Sigmoid colon (tissue), 7 donors: ENCODE measurements around the gene MUC22. TPM values are rescaled to one million over a fixed set of nuclear protein-coding genes. Genes with fewer than 3 reads are reported as not detected.

Experiments
- DNase-seq: peaks from one replicate; pipeline ENCODE4 v3.0.0-alpha.2; 2019
- H3K27ac ChIP-seq, 4 donors: fragments of 200-600 bp; sonication (generic); one replicate each; pipeline ENCODE4 v1.5.1; 2016 to 2019; ENCODE audit warnings: mild to moderate bottlenecking in 1 of 4
- H3K27me3 ChIP-seq, 3 donors: fragments of 200-600 bp; sonication (generic); one replicate each; pipeline ENCODE4 v1.5.1; 2019; ENCODE audit warnings: mild to moderate bottlenecking in 1 of 3
- H3K36me3 ChIP-seq, 4 donors: fragments of 200-600 bp; sonication (generic); one replicate each; pipeline ENCODE4 v1.5.1; 2016 to 2019
- H3K4me1 ChIP-seq, 4 donors: fragments of 200-600 bp; sonication (generic); one replicate each; pipeline ENCODE4 v1.5.1; 2017 to 2019
- H3K4me3 ChIP-seq, 4 donors: fragments of 200-600 bp; sonication (generic); one replicate each; pipeline ENCODE4 v1.5.1; 2017 to 2019; ENCODE audit warnings: mild to moderate bottlenecking in 2 of 4, moderate library complexity in 1 of 4
- H3K9me3 ChIP-seq, 4 donors: fragments of 200-600 bp in 3 of 4; sonication (generic) in 3 of 4; one replicate each; pipeline versions ENCODE4 v1.5.1 to v1.6.1; 2013 to 2019
- CTCF ChIP-seq, 4 experiments: fragments of 450-650 bp in 3 of 4; fragments of 200-600 bp in 1 of 4; IDR thresholded peaks; one replicate each; pipeline ENCODE4 v1.5.1; 2016 to 2019; ENCODE audit warnings: antibody characterized with exemption in 4 of 4, mild to moderate bottlenecking in 3 of 4, moderate library complexity in 2 of 4
- EP300 ChIP-seq, 4 donors: sonication (generic); formaldehyde crosslinking; IDR thresholded peaks; one replicate each; pipeline ENCODE4 v1.6.1; 2017; ENCODE audit warnings: antibody characterized with exemption in 4 of 4
- POLR2A ChIP-seq, 2 donors: fragments of 450-650 bp; IDR thresholded peaks; one replicate each; pipeline ENCODE4 v1.6.1; 2016; ENCODE audit warnings: antibody characterized with exemption in 2 of 2, mild to moderate bottlenecking in 2 of 2, moderate library complexity in 2 of 2
- POLR2AphosphoS5 ChIP-seq, 4 donors: sonication (generic); formaldehyde crosslinking; IDR thresholded peaks; one replicate each; pipeline ENCODE4 v1.6.1; 2017; ENCODE audit warnings: antibody characterized with exemption in 4 of 4
- WGBS, 2 donors: extraction: QIAGEN DNeasy Blood & Tissue Kit; methylation state at CpG; one replicate each; pipeline ENCODE4 v1.1.7; 2013; 5-methylcytosine and 5-hydroxymethylcytosine counted together
- intact Hi-C: fragments of 100-400 bp; cut with DNase I; formaldehyde crosslinking; loops from one replicate; pipeline ENCODE4 v1.15.1; 2023
- polyA plus RNA-seq, 3 donors: library from polyadenylated mRNA; stranded (reverse); fragments of 200-250 nt; gene quantifications; one replicate each; pipeline ENCODE4 v1.2.3, GENCODE V29; 2013
- total RNA-seq, 4 donors: library from RNA; depleted of rRNA; stranded (reverse); fragments of >200 nt; gene quantifications; one replicate each; pipeline ENCODE4 v1.1.0, GENCODE V29; 2016
- donor health status: healthy with polysubstance abuse.
- donor health status: Bipolar disorder and iron deficiency.
- donor health status: healthy.

The MUC22 gene
- total RNA-seq (not detected), polyA plus RNA-seq (not detected)

- WGBS, 2 donors: 75 to 86% methylated on average over 4 of the region's 4 CpGs
- Histone ChIP-seq H3K27me3 (no peaks in the 10 kb centered on the region), H3K27ac (no peak within 1 kb of the TSS), H3K4me1 (no peaks in the 10 kb centered on the region), H3K4me3 (no peak within 1 kb of the TSS), H3K36me3 (no peaks in the 10 kb centered on the region), H3K9me3 (peaks cover 0 to 7% (median 0%) of the 10 kb centered on the region in 4 donors)
- DNase-seq: no peak
- TF ChIP-seq POLR2AphosphoS5 (IDR thresholded peaks at IDR 0.05) (no peak), POLR2A (IDR thresholded peaks at IDR 0.05) (no peak), CTCF (IDR thresholded peaks at IDR 0.05) (no peak), EP300 (IDR thresholded peaks at IDR 0.05) (no peak)
- intact Hi-C loops: no loop called here
Observed at GRCh38 chr6:31010393-31011060, at the start of gene MUC22. TSS of gene MUC22 (plus strand) at chr6:31010474. CDS start at chr6:31010707, 233 bp downstream.

GRCh38 chr6:30960907-30961673 is 49.2 kb upstream of the MUC22 start:
- Histone ChIP-seq H3K4me1 (peaks cover 0 to under 1% (median under 1%) of the 10 kb centered on the region in 4 donors), H3K9me3 (no peaks in the 10 kb centered on the region), H3K27me3 (peaks cover 0 to 47% (median 0%) of the 10 kb centered on the region in 3 donors), H3K4me3 (no peak overlapping the region), H3K27ac (no peak overlapping the region), H3K36me3 (no peaks in the 10 kb centered on the region)
- intact Hi-C loops: loop anchor here (5.0 kb wide), 1 partner anchor 281 kb away; no protein-coding TSS in a partner anchor
- 79 to 84% methylated on average over 9 of the region's 9 CpGs for WGBS, 2 donors
- TF ChIP-seq EP300 (IDR thresholded peaks at IDR 0.05): no peak
- TF ChIP-seq CTCF (IDR thresholded peaks at IDR 0.05): no peak
- no peak for TF ChIP-seq POLR2AphosphoS5 (IDR thresholded peaks at IDR 0.05)
- TF ChIP-seq POLR2A (IDR thresholded peaks at IDR 0.05): no peak
- no peak for DNase-seq

- no peak overlapping the region for H3K4me3 ChIP-seq
- no peaks in the 10 kb centered on the region for H3K36me3 ChIP-seq
- peaks cover 0 to 30% (median 0%) of the 10 kb centered on the region in 3 donors for H3K27me3 ChIP-seq
- intact Hi-C loops: loop anchor here (5.0 kb wide), 1 partner anchor 280 kb away; no protein-coding TSS in a partner anchor
- no peaks in the 10 kb centered on the region for H3K4me1 ChIP-seq
- TF ChIP-seq EP300 (IDR thresholded peaks at IDR 0.05) (no peak), CTCF (IDR thresholded peaks at IDR 0.05) (no peak), POLR2AphosphoS5 (IDR thresholded peaks at IDR 0.05) (no peak), POLR2A (IDR thresholded peaks at IDR 0.05) (no peak)
- H3K9me3 ChIP-seq: no peaks in the 10 kb centered on the region
- no peak for DNase-seq
- H3K27ac ChIP-seq: no peak overlapping the region
Observed at GRCh38 chr6:30962716-30963115, 47.6 kb upstream of the MUC22 start.

GRCh38 chr6:30963641-30964040 is 46.6 kb upstream of the MUC22 start:
- H3K27ac ChIP-seq: no peak overlapping the region
- no peaks in the 10 kb centered on the region for H3K4me1 ChIP-seq
- 83 to 87% methylated on average over 6 of the region's 6 CpGs for WGBS, 2 donors
- H3K9me3 ChIP-seq: no peaks in the 10 kb centered on the region
- no peak overlapping the region for H3K4me3 ChIP-seq
- intact Hi-C loops: loop anchor here (5.0 kb wide), 1 partner anchor 279 kb away; no protein-coding TSS in a partner anchor
- H3K36me3 ChIP-seq: no peaks in the 10 kb centered on the region
- TF ChIP-seq POLR2AphosphoS5 (IDR thresholded peaks at IDR 0.05): no peak
- TF ChIP-seq CTCF (IDR thresholded peaks at IDR 0.05): no peak
- no peak for TF ChIP-seq POLR2A (IDR thresholded peaks at IDR 0.05)
- TF ChIP-seq EP300 (IDR thresholded peaks at IDR 0.05): no peak
- no peak for DNase-seq
- peaks cover 0 to 22% (median 0%) of the 10 kb centered on the region in 3 donors for H3K27me3 ChIP-seq
